SK-N-SH (cell line): Measurements from ENCODE around the gene MFSD12. TPM values are rescaled to one million over a fixed set of nuclear protein-coding genes. Genes with fewer than 3 reads are reported as not detected.

Experiments
- CTCF ChIA-PET: fragments of 300-600, 350-600 bp; formaldehyde crosslinking; extraction: SDS; loops from one replicate; lab custom pipeline; 2021; lab: Yijun Ruan, JAX
- POLR2A ChIA-PET: fragments of 350-600 bp; sonication (Branson Sonifier 250); formaldehyde crosslinking; extraction: SDS; loops from one replicate; lab custom pipeline; 2020; ENCODE audit warnings: antibody characterized with exemption, inconsistent platforms; lab: Yijun Ruan, JAX
- DNase-seq: peaks from one replicate; pipeline ENCODE4 v3.0.0; 2012
- H2AFZ ChIP-seq: fragments of 200-600 bp; sonication (generic); 2 replicates; pipeline ENCODE4 v1.8.1; 2016; ENCODE audit warnings: antibody characterized with exemption, mild to moderate bottlenecking, low read depth
- H3F3A ChIP-seq: fragments of 200-600 bp; sonication (generic); replicated peaks from 2 replicates; pipeline ENCODE3; 2016; ENCODE audit warnings: antibody characterized with exemption, mild to moderate bottlenecking; ENCODE audit not compliant: insufficient read depth
- H3K27ac ChIP-seq, 2 experiments: fragments of 200-500 bp in 1 of 2; fragments of 200-600 bp in 1 of 2; sonication (Bioruptor generic) in 1 of 2; sonication (generic), shearing (Covaris generic) in 1 of 2; 2 replicates each; pipeline versions ENCODE4 v1.5.1 to v1.6.1; 2014 to 2016; ENCODE audit warnings: low read depth in 2 of 2, inconsistent platforms in 1 of 2, low read length in 1 of 2, mild to moderate bottlenecking in 1 of 2, mixed read lengths in 1 of 2
- H3K27me3 ChIP-seq: fragments of 200-600 bp; sonication (generic), shearing (Covaris generic); 2 replicates; pipeline ENCODE4 v1.6.1; 2016; ENCODE audit warnings: mixed run types; ENCODE audit not compliant: insufficient read depth
- H3K36me3 ChIP-seq, 2 experiments: fragments of 200-500 bp in 1 of 2; fragments of 200-600 bp in 1 of 2; sonication (Bioruptor generic) in 1 of 2; sonication (generic) in 1 of 2; replicated peaks in 1 of 2; 2 replicates each; pipeline versions ENCODE3 to v1.5.1; 2014 to 2016; ENCODE audit warnings: low read length in 1 of 2, mild to moderate bottlenecking in 1 of 2; ENCODE audit not compliant: insufficient read depth in 2 of 2, control insufficient read depth in 1 of 2
- H3K4me1 ChIP-seq, 2 experiments: fragments of 200-500 bp in 1 of 2; fragments of 200-600 bp in 1 of 2; sonication (Bioruptor generic) in 1 of 2; sonication (generic), shearing (Covaris generic) in 1 of 2; 2 replicates each; pipeline versions ENCODE4 v1.5.1 to v1.6.1; 2014 to 2016; ENCODE audit warnings: low read depth in 1 of 2, low read length in 1 of 2, mixed run types in 1 of 2; ENCODE audit not compliant: insufficient read depth in 2 of 2, control insufficient read depth in 1 of 2
- H3K4me2 ChIP-seq: fragments of 200-600 bp; sonication (generic), shearing (Covaris generic); 2 replicates; pipeline ENCODE4 v1.6.1; 2017; ENCODE audit warnings: mixed run types
- H3K4me3 ChIP-seq, 2 experiments: fragments of 200-500 bp in 1 of 2; fragments of 200-600 bp in 1 of 2; sonication (Bioruptor generic) in 1 of 2; sonication (generic), shearing (Covaris generic) in 1 of 2; 2 replicates each; pipeline versions ENCODE4 v1.5.1 to v1.8.1; 2014 to 2016; ENCODE audit warnings: low read depth in 2 of 2, inconsistent platforms in 1 of 2, low read length in 1 of 2, mild to moderate bottlenecking in 1 of 2, mixed read lengths in 1 of 2, moderate library complexity in 1 of 2
- H3K79me2 ChIP-seq: fragments of 200-600 bp; sonication (generic); 2 replicates; pipeline ENCODE4 v1.8.1; 2017; ENCODE audit warnings: mild to moderate bottlenecking; ENCODE audit not compliant: insufficient read depth
- H3K9ac ChIP-seq: fragments of 200-600 bp; sonication (generic); 2 replicates; pipeline ENCODE4 v1.6.1; 2017; ENCODE audit warnings: mixed run types
- H3K9me2 ChIP-seq: fragments of 200-600 bp; sonication (generic); 2 replicates; pipeline ENCODE4 v1.6.1; 2017; ENCODE audit warnings: mixed run types
- H3K9me3 ChIP-seq: fragments of 200-600 bp; sonication (generic); 2 replicates; pipeline ENCODE4 v1.6.1; 2017; ENCODE audit warnings: mixed run types, mild to moderate bottlenecking, moderate library complexity
- H4K20me1 ChIP-seq: fragments of 200-600 bp; sonication (generic); 2 replicates; pipeline ENCODE4 v1.6.1; 2017; ENCODE audit warnings: mild to moderate bottlenecking, mixed run types; ENCODE audit not compliant: insufficient read depth
- ELF1 ChIP-seq: IDR thresholded peaks from 2 replicates; pipeline ENCODE4 v1.4.0; 2012
- EP300 ChIP-seq, 2 experiments: IDR thresholded peaks; 2 replicates each; pipeline versions ENCODE4 v1.4.0 to v1.6.1; 2012; ENCODE audit warnings: borderline replicate concordance in 1 of 2, low read depth in 1 of 2, low read length in 1 of 2
- FOSL2 ChIP-seq: IDR thresholded peaks from 2 replicates; pipeline ENCODE4 v1.4.0; 2012; ENCODE audit warnings: low read depth, mild to moderate bottlenecking, moderate library complexity, borderline replicate concordance
- GABPA ChIP-seq: IDR thresholded peaks from 2 replicates; pipeline ENCODE4 v1.4.0; 2012; ENCODE audit warnings: low read depth, mild to moderate bottlenecking
- JUND ChIP-seq: IDR thresholded peaks from 2 replicates; pipeline ENCODE4 v1.4.0; 2012
- MEF2A ChIP-seq: IDR thresholded peaks from 2 replicates; pipeline ENCODE4 v1.4.0; 2012; ENCODE audit warnings: low read depth, borderline replicate concordance
- MXI1 ChIP-seq: IDR thresholded peaks from 2 replicates; pipeline ENCODE4 v1.6.1; 2012; ENCODE audit warnings: mild to moderate bottlenecking, low read depth, low read length, improper control_type of control experiment
- NRF1 ChIP-seq: IDR thresholded peaks from 2 replicates; pipeline ENCODE4 v1.6.1; 2012; ENCODE audit warnings: low read depth, mild to moderate bottlenecking, low read length
- POLR2AphosphoS5 ChIP-seq: IDR thresholded peaks from 2 replicates; pipeline ENCODE4 v1.6.1; 2012; ENCODE audit warnings: low read depth, low read length
- RAD21 ChIP-seq: IDR thresholded peaks from 2 replicates; pipeline ENCODE4 v1.6.1; 2012; ENCODE audit warnings: mild to moderate bottlenecking, low read length
- SIN3A ChIP-seq: IDR thresholded peaks from 2 replicates; pipeline ENCODE4 v1.6.1; 2012; ENCODE audit warnings: low read depth, mild to moderate bottlenecking, low read length, moderate library complexity, borderline replicate concordance
- TEAD4 ChIP-seq: IDR thresholded peaks from 2 replicates; pipeline ENCODE4 v1.4.0; 2012; ENCODE audit warnings: mild to moderate bottlenecking, borderline replicate concordance; ENCODE audit not compliant: insufficient read depth
- WGBS: methylation state at CpG from one replicate; pipeline ENCODE4 v1.1.6; 2017; ENCODE audit warnings: low lambda C conversion rate; 5-methylcytosine and 5-hydroxymethylcytosine counted together
- polyA plus RNA-seq, 3 experiments: library from polyadenylated mRNA; depleted of rRNA; stranded (reverse); fragments of >200 nt; gene quantifications; 2 replicates each; pipeline ENCODE4 v1.2.3, GENCODE V29; 2012
- TF ChIP-seq, protein P1 (sequence below): IDR thresholded peaks from 2 replicates; pipeline ENCODE4 v1.6.1; 2012; ENCODE audit warnings: mild to moderate bottlenecking, low read depth, low read length, moderate library complexity
- TF ChIP-seq, protein P2 (sequence below): fragments of 200-600 bp; sonication (generic); IDR thresholded peaks from 2 replicates; pipeline ENCODE4 v1.6.1; 2017; ENCODE audit warnings: antibody characterized with exemption, mild to moderate bottlenecking, moderate library complexity
- TF ChIP-seq, protein P3 (sequence below): IDR thresholded peaks from 2 replicates; pipeline ENCODE4 v1.4.0; 2012; ENCODE audit warnings: low read depth, borderline replicate concordance
- TF ChIP-seq, protein P4 (sequence below): IDR thresholded peaks from 2 replicates; pipeline ENCODE4 v1.4.0; 2012; ENCODE audit warnings: low read depth
- TF ChIP-seq, protein P5 (sequence below): fragments of 150-350 bp; IDR thresholded peaks from 2 replicates; pipeline ENCODE4 v1.6.1; 2017; ENCODE audit warnings: antibody characterized with exemption, low read length, low read depth, borderline replicate concordance

The MFSD12 gene
- polyA plus RNA-seq, 1 of the 3 experiments (the other 2 are of a cell fraction), result 53.3 TPM

DNA sequence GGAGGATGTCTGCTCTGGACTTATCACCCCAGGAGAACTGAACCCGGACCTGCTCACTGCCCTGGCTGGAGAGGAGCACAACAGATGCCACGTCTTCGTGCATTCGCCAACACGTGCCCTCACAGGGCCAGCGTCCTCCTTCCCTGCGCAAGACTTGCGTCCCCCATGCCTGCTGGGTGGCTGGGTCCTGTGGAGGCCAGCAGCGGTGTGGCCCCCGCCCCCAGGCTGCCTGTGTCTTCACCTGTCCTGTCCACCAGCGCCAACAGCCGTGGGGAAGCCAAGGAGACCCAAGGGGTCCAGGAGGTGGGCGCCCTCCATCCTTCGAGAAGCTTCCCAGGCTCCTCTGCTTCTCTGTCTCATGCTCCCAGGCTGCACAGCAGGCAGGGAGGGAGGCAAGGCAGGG, 21.8 kb downstream of the MFSD12 start:
- CTCF ChIA-PET, result interaction anchor here (2.4 kb wide), 1 partner anchor 10 kb away, joined by 16 read pairs; no protein-coding TSS in a partner anchor
- POLR2A ChIA-PET, result no interaction called here

More for the DNA sequence above, 21.8 kb downstream of the MFSD12 start:
- Histone ChIP-seq H3K27me3 (no peaks in the 10 kb centered on the region), H3K36me3 (peaks cover 0 to 49% of the 10 kb centered on the region in 2 experiments), H3K79me2 (no peaks in the 10 kb centered on the region), H3K4me3 (no peak overlapping the region), H3F3A (peaks cover 9% of the 10 kb centered on the region), H3K9me2 (no peaks in the 10 kb centered on the region), H2AFZ (no peak overlapping the region), H4K20me1 (peaks cover 9% of the 10 kb centered on the region), H3K27ac (no peak overlapping the region), H3K4me2 (no peak overlapping the region), H3K9me3 (no peaks in the 10 kb centered on the region), H3K4me1 (no peaks in the 10 kb centered on the region; a peak in 1 of 4 replicates), H3K9ac (no peak overlapping the region)
- no peak for DNase-seq
- TF ChIP-seq SIN3A (no peak), ELF1 (no peak), JUND (no peak), POLR2AphosphoS5 (no peak), FOSL2 (no peak), RAD21 (no peak), GABPA (no peak), TEAD4 (no peak), EP300 (IDR thresholded peaks at IDR 0.05; ENCODE audit: borderline replicate concordance in 1 of 2, low read depth in 1 of 2, low read length in 1 of 2) (no peak), MEF2A (no peak), MXI1 (no peak), NRF1 (no peak)
- TF ChIP-seq, protein P1, sequence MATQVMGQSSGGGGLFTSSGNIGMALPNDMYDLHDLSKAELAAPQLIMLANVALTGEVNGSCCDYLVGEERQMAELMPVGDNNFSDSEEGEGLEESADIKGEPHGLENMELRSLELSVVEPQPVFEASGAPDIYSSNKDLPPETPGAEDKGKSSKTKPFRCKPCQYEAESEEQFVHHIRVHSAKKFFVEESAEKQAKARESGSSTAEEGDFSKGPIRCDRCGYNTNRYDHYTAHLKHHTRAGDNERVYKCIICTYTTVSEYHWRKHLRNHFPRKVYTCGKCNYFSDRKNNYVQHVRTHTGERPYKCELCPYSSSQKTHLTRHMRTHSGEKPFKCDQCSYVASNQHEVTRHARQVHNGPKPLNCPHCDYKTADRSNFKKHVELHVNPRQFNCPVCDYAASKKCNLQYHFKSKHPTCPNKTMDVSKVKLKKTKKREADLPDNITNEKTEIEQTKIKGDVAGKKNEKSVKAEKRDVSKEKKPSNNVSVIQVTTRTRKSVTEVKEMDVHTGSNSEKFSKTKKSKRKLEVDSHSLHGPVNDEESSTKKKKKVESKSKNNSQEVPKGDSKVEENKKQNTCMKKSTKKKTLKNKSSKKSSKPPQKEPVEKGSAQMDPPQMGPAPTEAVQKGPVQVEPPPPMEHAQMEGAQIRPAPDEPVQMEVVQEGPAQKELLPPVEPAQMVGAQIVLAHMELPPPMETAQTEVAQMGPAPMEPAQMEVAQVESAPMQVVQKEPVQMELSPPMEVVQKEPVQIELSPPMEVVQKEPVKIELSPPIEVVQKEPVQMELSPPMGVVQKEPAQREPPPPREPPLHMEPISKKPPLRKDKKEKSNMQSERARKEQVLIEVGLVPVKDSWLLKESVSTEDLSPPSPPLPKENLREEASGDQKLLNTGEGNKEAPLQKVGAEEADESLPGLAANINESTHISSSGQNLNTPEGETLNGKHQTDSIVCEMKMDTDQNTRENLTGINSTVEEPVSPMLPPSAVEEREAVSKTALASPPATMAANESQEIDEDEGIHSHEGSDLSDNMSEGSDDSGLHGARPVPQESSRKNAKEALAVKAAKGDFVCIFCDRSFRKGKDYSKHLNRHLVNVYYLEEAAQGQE, result no peak
- TF ChIP-seq, protein P2, sequence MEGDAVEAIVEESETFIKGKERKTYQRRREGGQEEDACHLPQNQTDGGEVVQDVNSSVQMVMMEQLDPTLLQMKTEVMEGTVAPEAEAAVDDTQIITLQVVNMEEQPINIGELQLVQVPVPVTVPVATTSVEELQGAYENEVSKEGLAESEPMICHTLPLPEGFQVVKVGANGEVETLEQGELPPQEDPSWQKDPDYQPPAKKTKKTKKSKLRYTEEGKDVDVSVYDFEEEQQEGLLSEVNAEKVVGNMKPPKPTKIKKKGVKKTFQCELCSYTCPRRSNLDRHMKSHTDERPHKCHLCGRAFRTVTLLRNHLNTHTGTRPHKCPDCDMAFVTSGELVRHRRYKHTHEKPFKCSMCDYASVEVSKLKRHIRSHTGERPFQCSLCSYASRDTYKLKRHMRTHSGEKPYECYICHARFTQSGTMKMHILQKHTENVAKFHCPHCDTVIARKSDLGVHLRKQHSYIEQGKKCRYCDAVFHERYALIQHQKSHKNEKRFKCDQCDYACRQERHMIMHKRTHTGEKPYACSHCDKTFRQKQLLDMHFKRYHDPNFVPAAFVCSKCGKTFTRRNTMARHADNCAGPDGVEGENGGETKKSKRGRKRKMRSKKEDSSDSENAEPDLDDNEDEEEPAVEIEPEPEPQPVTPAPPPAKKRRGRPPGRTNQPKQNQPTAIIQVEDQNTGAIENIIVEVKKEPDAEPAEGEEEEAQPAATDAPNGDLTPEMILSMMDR, result no peak
- TF ChIP-seq, protein P3, sequence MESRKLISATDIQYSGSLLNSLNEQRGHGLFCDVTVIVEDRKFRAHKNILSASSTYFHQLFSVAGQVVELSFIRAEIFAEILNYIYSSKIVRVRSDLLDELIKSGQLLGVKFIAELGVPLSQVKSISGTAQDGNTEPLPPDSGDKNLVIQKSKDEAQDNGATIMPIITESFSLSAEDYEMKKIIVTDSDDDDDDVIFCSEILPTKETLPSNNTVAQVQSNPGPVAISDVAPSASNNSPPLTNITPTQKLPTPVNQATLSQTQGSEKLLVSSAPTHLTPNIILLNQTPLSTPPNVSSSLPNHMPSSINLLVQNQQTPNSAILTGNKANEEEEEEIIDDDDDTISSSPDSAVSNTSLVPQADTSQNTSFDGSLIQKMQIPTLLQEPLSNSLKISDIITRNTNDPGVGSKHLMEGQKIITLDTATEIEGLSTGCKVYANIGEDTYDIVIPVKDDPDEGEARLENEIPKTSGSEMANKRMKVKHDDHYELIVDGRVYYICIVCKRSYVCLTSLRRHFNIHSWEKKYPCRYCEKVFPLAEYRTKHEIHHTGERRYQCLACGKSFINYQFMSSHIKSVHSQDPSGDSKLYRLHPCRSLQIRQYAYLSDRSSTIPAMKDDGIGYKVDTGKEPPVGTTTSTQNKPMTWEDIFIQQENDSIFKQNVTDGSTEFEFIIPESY, result no peak
- TF ChIP-seq, protein P4, sequence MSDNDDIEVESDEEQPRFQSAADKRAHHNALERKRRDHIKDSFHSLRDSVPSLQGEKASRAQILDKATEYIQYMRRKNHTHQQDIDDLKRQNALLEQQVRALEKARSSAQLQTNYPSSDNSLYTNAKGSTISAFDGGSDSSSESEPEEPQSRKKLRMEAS, result no peak
- TF ChIP-seq, protein P5, sequence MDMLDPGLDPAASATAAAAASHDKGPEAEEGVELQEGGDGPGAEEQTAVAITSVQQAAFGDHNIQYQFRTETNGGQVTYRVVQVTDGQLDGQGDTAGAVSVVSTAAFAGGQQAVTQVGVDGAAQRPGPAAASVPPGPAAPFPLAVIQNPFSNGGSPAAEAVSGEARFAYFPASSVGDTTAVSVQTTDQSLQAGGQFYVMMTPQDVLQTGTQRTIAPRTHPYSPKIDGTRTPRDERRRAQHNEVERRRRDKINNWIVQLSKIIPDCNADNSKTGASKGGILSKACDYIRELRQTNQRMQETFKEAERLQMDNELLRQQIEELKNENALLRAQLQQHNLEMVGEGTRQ, result no peak
- 95% methylated on average over 4 of the region's 14 CpGs for WGBS
